HepG2 (cell line): Measurements from ENCODE around the gene RTP5. TPM values are rescaled to one million over a fixed set of nuclear protein-coding genes. Genes with fewer than 3 reads are reported as not detected.

ENCODE experiments used
- ATAC-seq: fragments of 200-7000 bp; cut with Tn5 transposase; 3 replicates; pipeline ENCODE4 v1.9.1; 2020; ENCODE audit warnings: mild to moderate bottlenecking, moderate library complexity
- BruUV-seq: library from RNA; stranded (reverse); fragments of 400-500 nt; replicated peaks from 2 replicates; lab custom pipeline; 2021; lab: Mats Ljungman, UMichigan
- CTCF ChIA-PET: fragments of 300-600 bp; formaldehyde crosslinking; extraction: SDS; loops from one replicate; lab custom pipeline; 2021; ENCODE audit warnings: low total read pairs, inconsistent platforms, low intra/inter-chr PET ratio; lab: Yijun Ruan, JAX
- POLR2A ChIA-PET: fragments of 350-600 bp; sonication (Branson Sonifier 250); formaldehyde crosslinking; loops from one replicate; lab custom pipeline; 2020; ENCODE audit warnings: antibody characterized with exemption, inconsistent platforms; lab: Yijun Ruan, JAX
- DNase-seq: peaks from one replicate; pipeline ENCODE4 v3.0.0-alpha.2; 2015; ENCODE audit warnings: low spot score
- FAIRE-seq: peaks from 3 replicates; lab custom pipeline; 2011; peaks lifted over from hg19 to GRCh38; lab: Jason Lieb, UNC
- H2AFZ ChIP-seq: one replicate; pipeline ENCODE4 v1.6.1; 2011; ENCODE audit warnings: low read length, inconsistent platforms
- H3K27ac ChIP-seq: fragments of 300-600 bp; 3 replicates; pipeline ENCODE4 v1.8.0; 2011; ENCODE audit warnings: mixed run types, mild to moderate bottlenecking, mixed read lengths, low read length, inconsistent platforms; ENCODE audit not compliant: insufficient read depth; ENCODE audit errors: extremely low read length
- H3K27me3 ChIP-seq, 2 experiments: fragments of 200-600 bp in 1 of 2; 2 replicates in 1 of 2; 3 replicates in 1 of 2; pipeline versions ENCODE4 v1.6.0 to v1.8.0; 2011; ENCODE audit warnings: low read length in 2 of 2, mild to moderate bottlenecking in 2 of 2, moderate library complexity in 2 of 2, inconsistent platforms in 1 of 2; ENCODE audit not compliant: insufficient read depth in 2 of 2, control insufficient read depth in 1 of 2
- H3K36me3 ChIP-seq, 2 experiments: fragments of 200-600 bp in 1 of 2; replicated peaks in 1 of 2; 2 replicates in 1 of 2; 3 replicates in 1 of 2; pipeline versions ENCODE4 v1.5.1 to v1.8.0; 2011; ENCODE audit warnings: low read length in 2 of 2, inconsistent platforms in 1 of 2; ENCODE audit not compliant: insufficient read depth in 2 of 2, control insufficient read depth in 1 of 2
- H3K4me1 ChIP-seq: 2 replicates; pipeline ENCODE4 v1.5.1; 2012; ENCODE audit warnings: low read length, inconsistent platforms; ENCODE audit not compliant: insufficient read depth
- H3K4me2 ChIP-seq: 2 replicates; pipeline ENCODE4 v1.6.0; 2011; ENCODE audit warnings: low read depth, low read length, inconsistent platforms
- H3K4me3 ChIP-seq, 3 experiments: fragments of 200-600 bp in 1 of 3; sonication (generic), shearing (Covaris generic) in 1 of 3; replicated peaks in 1 of 3; 2 replicates each; pipeline ENCODE4 v1.5.1; 2011 to 2016; ENCODE audit warnings: low read length in 3 of 3, inconsistent platforms in 2 of 3, low read depth in 2 of 3, mild to moderate bottlenecking in 2 of 3, control low read depth in 1 of 3, mixed read lengths in 1 of 3; ENCODE audit not compliant: insufficient read depth in 1 of 3
- H3K79me2 ChIP-seq: one replicate; pipeline ENCODE4 v1.6.1; 2011; ENCODE audit warnings: low read length, inconsistent platforms; ENCODE audit not compliant: insufficient read depth
- H3K9ac ChIP-seq: 2 replicates; pipeline ENCODE4 v1.6.0; 2011; ENCODE audit warnings: mild to moderate bottlenecking, low read depth, low read length, inconsistent platforms; ENCODE audit not compliant: insufficient read depth
- H3K9me3 ChIP-seq: 2 replicates; pipeline ENCODE4 v1.5.1; 2012; ENCODE audit warnings: mild to moderate bottlenecking, low read length
- H4K20me1 ChIP-seq: 2 replicates; pipeline ENCODE4 v1.6.0; 2011; ENCODE audit warnings: inconsistent platforms, mild to moderate bottlenecking, low read length, moderate library complexity; ENCODE audit not compliant: insufficient read depth
- BATF2 ChIP-seq: sonication (generic); formaldehyde crosslinking; IDR thresholded peaks from 2 replicates; pipeline ENCODE4 v1.8.0; 2022; ENCODE audit warnings: mild to moderate bottlenecking, missing genetic modification reagents, moderate library complexity
- DZIP1 ChIP-seq: sonication (generic); formaldehyde crosslinking; IDR thresholded peaks from 2 replicates; pipeline ENCODE4 v1.5.0; 2020; ENCODE audit warnings: mild to moderate bottlenecking, missing genetic modification reagents
- HOXD1 ChIP-seq: sonication (generic); formaldehyde crosslinking; IDR thresholded peaks from 2 replicates; pipeline ENCODE4 v1.5.0; 2020; ENCODE audit warnings: missing genetic modification reagents
- POGZ ChIP-seq: sonication (generic); formaldehyde crosslinking; IDR thresholded peaks from 2 replicates; pipeline ENCODE4 v1.4.0; 2020; ENCODE audit warnings: mild to moderate bottlenecking, missing genetic modification reagents
- SETDB1 ChIP-seq: sonication (generic); formaldehyde crosslinking; IDR thresholded peaks from 2 replicates; pipeline ENCODE4 v1.5.1; 2020; ENCODE audit warnings: missing genetic modification reagents, mild to moderate bottlenecking, borderline replicate concordance
- TFDP2 ChIP-seq: sonication (generic); formaldehyde crosslinking; IDR thresholded peaks from 2 replicates; pipeline ENCODE4 v1.4.0; 2020; ENCODE audit warnings: missing genetic modification reagents
- ZBTB44 ChIP-seq: sonication (generic); formaldehyde crosslinking; IDR thresholded peaks from 2 replicates; pipeline ENCODE4 v1.4.0; 2020; ENCODE audit warnings: missing genetic modification reagents
- ZFAT ChIP-seq: sonication (generic); formaldehyde crosslinking; conservative IDR thresholded peaks from 2 replicates; pipeline ENCODE4 v1.8.1; 2023; ENCODE audit warnings: missing genetic modification reagents, inconsistent platforms
- ZNF33A ChIP-seq: sonication (generic); formaldehyde crosslinking; IDR thresholded peaks from 2 replicates; pipeline ENCODE4 v1.5.1; 2020; ENCODE audit warnings: missing genetic modification reagents, mild to moderate bottlenecking, moderate library complexity, borderline replicate concordance
- ZNF484 ChIP-seq: sonication (generic); formaldehyde crosslinking; IDR thresholded peaks from 2 replicates; pipeline ENCODE4 v1.5.1; 2020; ENCODE audit warnings: mild to moderate bottlenecking, low read depth, missing genetic modification reagents, borderline replicate concordance
- ZNF513 ChIP-seq: sonication (generic); formaldehyde crosslinking; conservative IDR thresholded peaks from 2 replicates; pipeline ENCODE4 v1.5.0; 2020; ENCODE audit warnings: missing genetic modification reagents
- ZNF616 ChIP-seq: sonication (generic); formaldehyde crosslinking; IDR thresholded peaks from 2 replicates; pipeline ENCODE4 v1.5.0; 2020; ENCODE audit warnings: low read depth, mild to moderate bottlenecking, missing genetic modification reagents
- ZSCAN12 ChIP-seq: sonication (generic); formaldehyde crosslinking; IDR thresholded peaks from 2 replicates; pipeline ENCODE4 v1.9.0; 2021; ENCODE audit warnings: mild to moderate bottlenecking, missing genetic modification reagents
- WGBS: methylation state at CpG from one replicate; pipeline ENCODE4 v1.1.6; 2017; ENCODE audit warnings: low lambda C conversion rate; 5-methylcytosine and 5-hydroxymethylcytosine counted together
- in situ Hi-C: cut with HindIII; loops from 2 replicates; pipeline ENCODE4 v1.10.0; 2017; ENCODE audit warnings: low pct_unique_long_range_greater_than_20kb; ENCODE audit not compliant: extremely low pct_ligation_motif_present
- intact Hi-C: fragments of 100-400 bp; cut with micrococcal nuclease; formaldehyde crosslinking; loops from one replicate; pipeline ENCODE4 v1.10.0; 2022; ENCODE audit not compliant: unreplicated experiment
- polyA plus RNA-seq, 8 experiments: library from polyadenylated mRNA; depleted of rRNA in 3 of 8; stranded (reverse) in 7 of 8; unstranded in 1 of 8; fragments of >200 nt; fragmentation: Illumina TruSeq in 4 of 8; extraction: Trizol in 4 of 8; gene quantifications; 2 replicates each; pipeline versions ENCODE4 v1.2.1 to v1.2.3, GENCODE V29; 2011 to 2016; ENCODE audit warnings: low read depth in 4 of 8, missing spikeins in 1 of 8, mixed read lengths in 1 of 8; ENCODE audit not compliant: insufficient read depth in 1 of 8
- total RNA-seq, 5 experiments: library from RNA; depleted of rRNA; stranded (reverse); fragments of >200 nt; fragmentation: Illumina TruSeq; extraction: Trizol; gene quantifications; 2 replicates each; pipeline ENCODE4 v1.2.3, GENCODE V29; 2016; ENCODE audit warnings: low read depth in 1 of 5

Gene RTP5
- total and polyA plus RNA-seq, 2 of the 13 experiments (the other 11 are each of a cell fraction or from before 2014, with no cell fraction given): not detected

GRCh38 chr2:241880311-241881073 is 11.0 kb downstream of the RTP5 start (continued):
- TF ChIP-seq BATF2 (CRISPR knock-in tag) (no peak), SETDB1 (CRISPR knock-in tag) (no peak), ZNF33A (CRISPR knock-in tag) (no peak), ZFAT (CRISPR knock-in tag) (no peak), TFDP2 (CRISPR knock-in tag) (no peak)

GRCh38 chr2:241882091-241882625 is 12.6 kb downstream of the RTP5 start:
- Histone ChIP-seq H3K27ac (no peak overlapping the region), H3K79me2 (no peaks in the 10 kb centered on the region), H4K20me1 (no peaks in the 10 kb centered on the region), H3K36me3 (no peaks in the 10 kb centered on the region), H3K4me3 (peak overlapping the region in 1 of 3 experiments; percentile 49; a peak in 1 of 6 replicates), H3K4me1 (peaks cover 17% of the 10 kb centered on the region), H3K9me3 (no peaks in the 10 kb centered on the region), H2AFZ (no peak overlapping the region), H3K9ac (peak overlapping the region; percentile 16; the same call in 1 of the 2 replicates), H3K27me3 (peaks cover 13 to 52% of the 10 kb centered on the region in 2 experiments), H3K4me2 (peak overlapping the region; percentile 64)
- no peak for FAIRE-seq
- ATAC-seq: peak; percentile 7; the same call in 2 of the 3 replicates
- no TSS peak for BruUV-seq
- in situ Hi-C loops (no loop called here), intact Hi-C loops (no loop called here)
- CTCF ChIA-PET: no interaction called here
- POLR2A ChIA-PET: no interaction called here
- 29% methylated on average over 19 of the region's 23 CpGs for WGBS
- no peak for DNase-seq
- TF ChIP-seq ZNF616 (CRISPR knock-in tag) (no peak), DZIP1 (CRISPR knock-in tag) (no peak), ZNF484 (no peak), ZBTB44 (CRISPR knock-in tag) (no peak), ZNF513 (no peak), POGZ (CRISPR knock-in tag) (no peak), HOXD1 (no peak), ZSCAN12 (no peak)
